ENCODE results near the gene SLC44A1. TPM values are rescaled to one million over a fixed set of nuclear protein-coding genes. Genes with fewer than 3 reads are reported as not detected.

The SLC44A1 gene
- total RNA-seq, 2 donors from 2014 or later: 10.7 to 19.5 TPM

DNA sequence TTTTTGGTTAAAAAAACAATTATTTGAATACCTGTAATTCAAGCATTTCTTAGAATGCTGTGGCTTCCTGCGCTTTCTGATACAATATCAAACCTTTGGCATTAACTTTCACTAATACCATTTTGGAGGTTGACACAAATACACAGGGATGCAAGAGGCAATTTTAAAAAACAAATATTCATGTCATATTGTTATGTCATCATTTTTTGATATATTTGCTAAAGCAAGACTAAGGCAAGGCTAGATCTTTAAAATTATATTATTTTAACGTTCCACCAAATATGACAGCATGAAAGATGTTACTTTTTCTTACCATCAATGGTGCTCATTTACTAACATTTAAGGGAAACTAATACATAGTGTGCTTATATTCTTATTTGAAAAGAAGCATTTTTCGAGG lies 110.0 kb downstream of the SLC44A1 start:
- DNase-seq (ENCODE audit: low spot score): no peak
- no peaks in the 10 kb centered on the region for H3K27me3 ChIP-seq
- no peaks in the 10 kb centered on the region for H3K36me3 ChIP-seq
- no peaks in the 10 kb centered on the region for H3K4me1 ChIP-seq
- TF ChIP-seq, protein P1, sequence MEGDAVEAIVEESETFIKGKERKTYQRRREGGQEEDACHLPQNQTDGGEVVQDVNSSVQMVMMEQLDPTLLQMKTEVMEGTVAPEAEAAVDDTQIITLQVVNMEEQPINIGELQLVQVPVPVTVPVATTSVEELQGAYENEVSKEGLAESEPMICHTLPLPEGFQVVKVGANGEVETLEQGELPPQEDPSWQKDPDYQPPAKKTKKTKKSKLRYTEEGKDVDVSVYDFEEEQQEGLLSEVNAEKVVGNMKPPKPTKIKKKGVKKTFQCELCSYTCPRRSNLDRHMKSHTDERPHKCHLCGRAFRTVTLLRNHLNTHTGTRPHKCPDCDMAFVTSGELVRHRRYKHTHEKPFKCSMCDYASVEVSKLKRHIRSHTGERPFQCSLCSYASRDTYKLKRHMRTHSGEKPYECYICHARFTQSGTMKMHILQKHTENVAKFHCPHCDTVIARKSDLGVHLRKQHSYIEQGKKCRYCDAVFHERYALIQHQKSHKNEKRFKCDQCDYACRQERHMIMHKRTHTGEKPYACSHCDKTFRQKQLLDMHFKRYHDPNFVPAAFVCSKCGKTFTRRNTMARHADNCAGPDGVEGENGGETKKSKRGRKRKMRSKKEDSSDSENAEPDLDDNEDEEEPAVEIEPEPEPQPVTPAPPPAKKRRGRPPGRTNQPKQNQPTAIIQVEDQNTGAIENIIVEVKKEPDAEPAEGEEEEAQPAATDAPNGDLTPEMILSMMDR (IDR thresholded peaks at IDR 0.05): no peak
- H3K4me3 ChIP-seq: no peak overlapping the region
- no peaks in the 10 kb centered on the region for H3K9me3 ChIP-seq
- no peak overlapping the region for H3K27ac ChIP-seq

DNA sequence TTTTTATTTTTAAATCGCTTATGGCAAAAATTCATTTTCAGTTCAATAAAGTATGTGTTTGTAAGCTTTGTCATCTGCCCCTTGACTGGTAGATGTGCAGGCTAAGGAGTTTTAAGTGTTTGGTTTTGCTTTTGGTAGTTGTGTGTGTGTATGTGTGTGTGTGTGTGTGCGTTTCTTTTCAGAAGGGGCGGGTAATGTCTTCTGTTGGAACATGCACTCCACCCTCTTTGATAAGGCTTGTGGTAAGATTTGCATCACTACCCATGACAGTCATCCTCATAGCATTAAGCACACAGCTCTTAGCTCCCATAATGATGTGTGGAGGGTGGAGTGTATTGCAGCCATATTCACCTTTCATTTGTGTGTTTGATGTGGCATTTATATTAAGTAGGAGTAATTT lies 111.3 kb downstream of the SLC44A1 start:
- Histone ChIP-seq H3K36me3 (no peaks in the 10 kb centered on the region), H3K27ac (no peak overlapping the region), H3K27me3 (no peaks in the 10 kb centered on the region), H3K4me3 (no peak overlapping the region), H3K4me1 (no peaks in the 10 kb centered on the region), H3K9me3 (no peaks in the 10 kb centered on the region)
- DNase-seq (ENCODE audit: low spot score): no peak
- TF ChIP-seq, protein P1 (IDR thresholded peaks at IDR 0.05): no peak

DNA sequence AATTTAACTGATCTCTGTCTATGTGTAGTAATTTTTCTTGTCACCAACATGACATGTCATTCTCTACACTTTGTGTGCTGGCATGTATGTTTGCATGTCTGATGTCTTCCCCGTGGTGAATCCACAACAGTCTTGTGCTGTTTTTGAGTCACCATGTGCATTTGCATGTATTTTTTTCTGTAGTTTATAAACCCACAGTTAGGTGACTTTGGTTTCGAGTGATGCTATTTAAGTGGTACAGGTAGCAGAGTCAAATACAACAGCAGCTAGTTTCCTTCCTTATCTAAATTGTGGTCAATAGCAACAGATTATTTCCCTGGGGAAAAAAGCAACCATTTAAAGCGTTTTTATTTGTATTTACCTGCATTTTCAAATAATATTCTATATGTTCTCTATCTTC lies 113.5 kb downstream of the SLC44A1 start:
- Histone ChIP-seq H3K27ac (no peak overlapping the region), H3K4me1 (no peaks in the 10 kb centered on the region), H3K9me3 (no peaks in the 10 kb centered on the region), H3K36me3 (peaks cover 3% of the 10 kb centered on the region), H3K27me3 (no peaks in the 10 kb centered on the region), H3K4me3 (no peak overlapping the region)
- no peak for DNase-seq (ENCODE audit: low spot score)
- TF ChIP-seq, protein P1 (IDR thresholded peaks at IDR 0.05): no peak

DNA sequence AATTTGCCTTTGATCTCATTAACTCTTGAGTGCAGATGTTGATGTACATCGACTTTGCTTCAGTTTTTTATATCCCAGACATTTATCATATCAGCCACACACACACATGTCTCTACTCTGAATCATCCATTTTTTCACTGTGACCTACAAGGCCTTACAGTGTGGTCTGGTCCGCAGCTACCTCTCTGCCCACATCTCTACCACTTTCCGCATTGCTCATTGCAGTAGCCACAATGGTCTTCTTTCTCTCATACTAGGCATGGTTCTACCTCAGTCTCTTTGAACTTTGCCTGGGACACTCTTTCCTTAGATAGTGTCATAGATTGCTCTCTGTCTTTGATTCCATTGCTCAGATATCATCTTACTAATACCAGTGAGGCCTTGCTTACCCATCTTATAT lies 115.4 kb downstream of the SLC44A1 start:
- Histone ChIP-seq H3K4me1 (no peaks in the 10 kb centered on the region), H3K27ac (no peak overlapping the region), H3K27me3 (no peaks in the 10 kb centered on the region), H3K9me3 (no peaks in the 10 kb centered on the region), H3K36me3 (peaks cover 10% of the 10 kb centered on the region), H3K4me3 (no peak overlapping the region)
- TF ChIP-seq, protein P1 (IDR thresholded peaks at IDR 0.05): no peak
- no peak for DNase-seq (ENCODE audit: low spot score)

DNA sequence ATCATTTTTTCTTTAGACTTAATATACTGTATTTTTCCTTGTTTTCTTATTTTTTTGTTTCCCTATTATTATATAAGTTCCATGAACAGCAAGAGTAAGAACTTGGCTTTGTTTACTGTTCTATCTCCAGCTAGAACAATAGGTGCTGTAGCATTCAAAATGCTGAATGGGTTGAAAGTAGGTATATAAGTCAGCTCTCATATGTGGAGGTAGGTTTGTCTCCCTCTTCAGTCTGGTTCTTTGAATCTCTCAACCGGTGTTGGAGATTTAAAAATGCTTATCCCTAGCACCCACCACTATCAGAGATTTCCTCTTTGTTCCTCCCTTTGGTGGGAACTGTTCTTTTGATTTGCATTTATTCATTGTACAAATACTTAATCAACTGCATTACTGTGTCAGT lies 115.9 kb downstream of the SLC44A1 start:
- H3K27ac ChIP-seq: no peak overlapping the region
- no peak for DNase-seq (ENCODE audit: low spot score)
- H3K9me3 ChIP-seq: no peaks in the 10 kb centered on the region
- peaks cover 10% of the 10 kb centered on the region for H3K36me3 ChIP-seq
- no peaks in the 10 kb centered on the region for H3K27me3 ChIP-seq
- H3K4me1 ChIP-seq: no peaks in the 10 kb centered on the region
- TF ChIP-seq, protein P1 (IDR thresholded peaks at IDR 0.05): no peak
- H3K4me3 ChIP-seq: no peak overlapping the region

DNA sequence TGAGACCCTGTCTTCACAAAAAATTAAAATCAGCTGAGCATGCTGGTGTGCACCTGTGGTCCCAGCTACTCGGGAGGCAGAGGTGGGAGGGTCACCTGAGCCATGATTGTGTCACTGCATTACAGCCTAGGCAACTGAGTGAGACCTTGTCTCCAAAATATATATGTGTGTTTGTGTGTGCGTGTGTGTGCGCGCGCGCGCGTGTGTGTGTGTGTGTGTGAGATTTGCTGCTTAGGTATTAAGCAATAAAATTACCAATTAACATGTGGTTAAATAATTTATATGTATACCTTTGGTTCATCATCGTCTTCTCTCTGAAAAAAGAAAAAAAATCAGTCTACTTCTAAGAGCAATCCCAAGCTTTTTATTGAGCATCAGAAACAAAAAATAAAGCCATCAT lies 117.4 kb downstream of the SLC44A1 start:
- Histone ChIP-seq H3K27me3 (no peaks in the 10 kb centered on the region), H3K9me3 (no peaks in the 10 kb centered on the region), H3K4me1 (no peaks in the 10 kb centered on the region), H3K36me3 (peaks cover 10% of the 10 kb centered on the region), H3K4me3 (no peak overlapping the region), H3K27ac (no peak overlapping the region)
- TF ChIP-seq, protein P1 (IDR thresholded peaks at IDR 0.05): no peak
- no peak for DNase-seq (ENCODE audit: low spot score)
